ENCODE measurements around the gene IFNK. TPM values are rescaled to one million over a fixed set of nuclear protein-coding genes. Genes with fewer than 3 reads are reported as not detected.

The IFNK gene
- total RNA-seq, 2 experiments from 2014 or later: not detected

DNA sequence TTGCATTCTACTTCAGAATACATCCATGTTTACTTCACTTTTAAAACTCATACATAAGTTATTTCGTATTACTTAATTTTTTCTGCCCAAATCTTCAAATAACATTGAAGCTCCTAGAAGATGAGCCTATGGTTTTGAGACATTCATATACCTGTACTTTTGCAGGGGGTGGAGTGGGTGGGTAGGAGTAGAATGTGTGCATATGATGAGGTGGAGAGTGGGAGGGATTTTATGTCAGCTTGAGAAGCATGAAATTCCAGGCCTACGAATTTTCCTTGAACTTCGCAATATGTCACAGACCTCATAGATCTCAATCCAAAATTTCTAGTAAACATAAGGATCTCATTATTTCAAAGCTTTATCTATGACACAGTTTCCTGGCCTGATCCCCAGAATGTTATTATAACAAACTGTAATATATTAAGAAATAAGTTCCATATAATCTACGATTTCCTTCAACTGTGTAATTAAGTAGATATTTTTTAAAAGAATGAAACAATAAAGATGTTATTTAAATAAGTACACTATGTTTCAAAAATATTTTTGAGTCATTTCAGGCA is 25.2 kb downstream of the IFNK start:
- TF ChIP-seq, protein P1, sequence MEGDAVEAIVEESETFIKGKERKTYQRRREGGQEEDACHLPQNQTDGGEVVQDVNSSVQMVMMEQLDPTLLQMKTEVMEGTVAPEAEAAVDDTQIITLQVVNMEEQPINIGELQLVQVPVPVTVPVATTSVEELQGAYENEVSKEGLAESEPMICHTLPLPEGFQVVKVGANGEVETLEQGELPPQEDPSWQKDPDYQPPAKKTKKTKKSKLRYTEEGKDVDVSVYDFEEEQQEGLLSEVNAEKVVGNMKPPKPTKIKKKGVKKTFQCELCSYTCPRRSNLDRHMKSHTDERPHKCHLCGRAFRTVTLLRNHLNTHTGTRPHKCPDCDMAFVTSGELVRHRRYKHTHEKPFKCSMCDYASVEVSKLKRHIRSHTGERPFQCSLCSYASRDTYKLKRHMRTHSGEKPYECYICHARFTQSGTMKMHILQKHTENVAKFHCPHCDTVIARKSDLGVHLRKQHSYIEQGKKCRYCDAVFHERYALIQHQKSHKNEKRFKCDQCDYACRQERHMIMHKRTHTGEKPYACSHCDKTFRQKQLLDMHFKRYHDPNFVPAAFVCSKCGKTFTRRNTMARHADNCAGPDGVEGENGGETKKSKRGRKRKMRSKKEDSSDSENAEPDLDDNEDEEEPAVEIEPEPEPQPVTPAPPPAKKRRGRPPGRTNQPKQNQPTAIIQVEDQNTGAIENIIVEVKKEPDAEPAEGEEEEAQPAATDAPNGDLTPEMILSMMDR (IDR thresholded peaks at IDR 0.05): no peak
- H3K9me3 Mint-ChIP-seq: no peaks in the 10 kb centered on the region
- ChIA-PET CTCF (no interaction called here), POLR2A (no interaction called here)
- intact Hi-C loops (cut with DNase I, micrococcal nuclease): loop anchor here (5.0 kb wide), 2 partner anchors 212 to 217 kb away; no protein-coding TSS in a partner anchor
- Histone ChIP-seq H3K36me3 (ENCODE audit: insufficient read depth, low read length) (peaks cover 36% of the 10 kb centered on the region), H3K4me1 (ENCODE audit: insufficient read depth, low read length) (no peaks in the 10 kb centered on the region), H3K4me3 (ENCODE audit: low read length) (no peak overlapping the region), H3K9me3 (ENCODE audit: control insufficient read depth in 1 of 2, insufficient read depth in 1 of 2, low read length in 2 of 2) (no peaks in the 10 kb centered on the region), H3K27me3 (ENCODE audit: control insufficient read depth in 1 of 2, insufficient read depth in 2 of 2, low read length in 2 of 2) (no peaks in the 10 kb centered on the region), H3K27ac (ENCODE audit: low read depth in 1 of 2, low read length in 2 of 2) (no peak overlapping the region)
- no peak overlapping the region for H3K4me3 Mint-ChIP-seq
- H3K27ac Mint-ChIP-seq: no peak overlapping the region
- no peaks in the 10 kb centered on the region for H3K4me1 Mint-ChIP-seq (ENCODE audit: low read depth)
- no peaks in the 10 kb centered on the region for H3K27me3 Mint-ChIP-seq
- peaks cover 86% of the 10 kb centered on the region for H3K36me3 Mint-ChIP-seq (ENCODE audit: low read depth)
- DNase-seq: no peak
- no peak for ATAC-seq (ENCODE audit: poor library complexity)

DNA sequence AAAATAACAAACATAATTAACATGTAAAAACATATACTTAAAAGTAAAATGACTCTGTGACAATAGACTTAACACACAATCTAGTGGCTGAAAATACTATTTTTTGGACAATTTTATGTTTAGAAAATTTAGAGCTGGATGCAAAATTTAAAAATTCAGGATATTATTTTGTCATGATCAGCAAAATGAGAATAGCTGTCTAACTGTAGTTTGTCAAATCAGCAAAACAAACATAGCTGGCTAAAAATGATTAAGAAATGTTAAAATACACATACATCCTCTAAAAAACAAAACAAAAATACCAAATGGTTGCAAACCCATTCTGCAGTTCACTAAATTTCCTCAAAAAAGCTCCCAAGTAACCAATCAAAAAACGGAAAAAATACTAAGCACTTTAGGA is 30.6 kb downstream of the IFNK start:
- ATAC-seq (ENCODE audit: poor library complexity) (no peak), DNase-seq (no peak)
- ChIA-PET CTCF (interaction anchor here (0.5 kb wide), 1 partner anchor 45 kb away, joined by 3 read pairs; no protein-coding TSS in a partner anchor), POLR2A (interaction anchor here (2.1 kb wide), 1 partner anchor 18 kb away, joined by 5 read pairs; the partner anchor contains the start of gene C9orf72)
- no peaks in the 10 kb centered on the region for H3K27me3 Mint-ChIP-seq
- no peaks in the 10 kb centered on the region for H3K9me3 ChIP-seq (ENCODE audit: control insufficient read depth in 1 of 2, insufficient read depth in 1 of 2, low read length in 2 of 2)
- TF ChIP-seq, protein P1 (IDR thresholded peaks at IDR 0.05): no peak
- no peak overlapping the region for H3K27ac Mint-ChIP-seq
- no peak overlapping the region for H3K4me3 ChIP-seq (ENCODE audit: low read length)
- no peaks in the 10 kb centered on the region for H3K4me1 ChIP-seq (ENCODE audit: insufficient read depth, low read length)
- no peaks in the 10 kb centered on the region for H3K4me1 Mint-ChIP-seq (ENCODE audit: low read depth)
- no peak overlapping the region for H3K27ac ChIP-seq (ENCODE audit: low read depth in 1 of 2, low read length in 2 of 2)
- H3K36me3 ChIP-seq (ENCODE audit: insufficient read depth, low read length): peaks cover 55% of the 10 kb centered on the region
- H3K36me3 Mint-ChIP-seq (ENCODE audit: low read depth): peaks cover 77% of the 10 kb centered on the region
- no peak overlapping the region for H3K4me3 Mint-ChIP-seq
- intact Hi-C loops (cut with DNase I, micrococcal nuclease): loop anchor here in 1 of 2 experiments (5.0 kb wide), 1 partner anchor 48 kb away; no protein-coding TSS in a partner anchor
- no peaks in the 10 kb centered on the region for H3K27me3 ChIP-seq (ENCODE audit: control insufficient read depth in 1 of 2, insufficient read depth in 2 of 2, low read length in 2 of 2)
- no peaks in the 10 kb centered on the region for H3K9me3 Mint-ChIP-seq

DNA sequence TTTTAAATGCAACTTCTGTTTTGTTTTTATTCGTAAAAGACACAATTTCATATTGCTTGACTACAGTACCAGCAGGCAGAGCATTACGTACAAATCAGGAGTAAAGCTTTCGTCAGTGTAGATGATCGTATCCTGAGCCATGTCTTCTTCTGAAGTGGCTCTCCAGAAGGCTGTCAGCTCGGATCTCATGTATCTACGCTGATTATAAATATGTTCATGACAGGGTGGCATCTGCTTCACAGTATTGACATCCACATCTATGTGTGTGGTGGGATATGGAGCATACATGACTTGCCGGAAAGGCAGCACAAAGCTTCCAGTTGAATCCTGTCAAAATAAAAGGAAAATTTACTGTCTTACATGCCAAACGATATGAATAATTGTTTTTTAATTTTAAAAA is 32.4 kb downstream of the IFNK start:
- Mint-ChIP-seq H3K36me3 (ENCODE audit: low read depth) (peaks cover 77% of the 10 kb centered on the region), H3K4me3 (no peak overlapping the region), H3K27me3 (no peaks in the 10 kb centered on the region), H3K4me1 (ENCODE audit: low read depth) (no peaks in the 10 kb centered on the region), H3K27ac (no peak overlapping the region), H3K9me3 (no peaks in the 10 kb centered on the region)
- POLR2A ChIA-PET: interaction anchor here (2.1 kb wide), 1 partner anchor 16 kb away, joined by 5 read pairs; the partner anchor contains the start of gene C9orf72
- TF ChIP-seq, protein P1 (IDR thresholded peaks at IDR 0.05): no peak
- Histone ChIP-seq H3K36me3 (ENCODE audit: insufficient read depth, low read length) (peaks cover 56% of the 10 kb centered on the region), H3K9me3 (ENCODE audit: control insufficient read depth in 1 of 2, insufficient read depth in 1 of 2, low read length in 2 of 2) (no peaks in the 10 kb centered on the region), H3K4me1 (ENCODE audit: insufficient read depth, low read length) (no peaks in the 10 kb centered on the region), H3K27me3 (ENCODE audit: control insufficient read depth in 1 of 2, insufficient read depth in 2 of 2, low read length in 2 of 2) (no peaks in the 10 kb centered on the region), H3K4me3 (ENCODE audit: low read length) (no peak overlapping the region), H3K27ac (ENCODE audit: low read depth in 1 of 2, low read length in 2 of 2) (no peak overlapping the region)
- intact Hi-C loops (cut with DNase I, micrococcal nuclease): no loop called here
- CTCF ChIA-PET: interaction anchor here (1.7 kb wide), 1 partner anchor 12 kb away, joined by 5 read pairs; no protein-coding TSS in a partner anchor
- DNase-seq (no peak), ATAC-seq (ENCODE audit: poor library complexity) (no peak)

Measured in CD4-positive, alpha-beta T cell (primary cell).